ENCODE results near the gene RSRC1.
"Not testable (repeated sequence)": the region's sequence is repeated elsewhere in the genome, so short reads cannot be mapped to it uniquely, and the experiment has no call there.

The RSRC1 gene

GRCh38 chr3:158109295-158109803, 540 bp upstream of the RSRC1 start:
- Histone ChIP-seq H3K36me3 (ENCODE audit: control insufficient read depth in 1 of 2, insufficient read depth in 2 of 2, low read length in 2 of 2) (no peaks in the 10 kb centered on the region), H3K4me1 (ENCODE audit: control insufficient read depth in 1 of 2, insufficient read depth in 2 of 2, low read length in 2 of 2) (peaks cover 5 to 39% of the 10 kb centered on the region in 2 donors), H3K27ac (ENCODE audit: low read length) (no peak overlapping the region), H3K4me3 (ENCODE audit: low read depth in 1 of 2, low read length in 2 of 2) (peak overlapping the region; percentile 96 to 97), H3K27me3 (ENCODE audit: low read depth, low read length) (peaks cover 44% of the 10 kb centered on the region), H3K9me3 (ENCODE audit: control insufficient read depth in 1 of 2, low read length in 2 of 2) (peaks cover 0 to 2% of the 10 kb centered on the region in 2 donors)

- Histone ChIP-seq H3K4me3 (ENCODE audit: low read depth in 1 of 2, low read length in 2 of 2) (peak overlapping the region; percentile 96 to 97), H3K27me3 (ENCODE audit: low read depth, low read length) (peaks cover 35% of the 10 kb centered on the region), H3K36me3 (ENCODE audit: control insufficient read depth in 1 of 2, insufficient read depth in 2 of 2, low read length in 2 of 2) (no peaks in the 10 kb centered on the region), H3K27ac (ENCODE audit: low read length) (peak overlapping the region; percentile 49), H3K9me3 (ENCODE audit: control insufficient read depth in 1 of 2, low read length in 2 of 2) (peaks cover 0 to 2% of the 10 kb centered on the region in 2 donors), H3K4me1 (ENCODE audit: control insufficient read depth in 1 of 2, insufficient read depth in 2 of 2, low read length in 2 of 2) (peaks cover 5 to 32% of the 10 kb centered on the region in 2 donors)
These were observed 749 bp downstream of the RSRC1 start for GRCh38 chr3:158110658-158111018.

- Histone ChIP-seq H3K9me3 (ENCODE audit: control insufficient read depth in 1 of 2, low read length in 2 of 2) (peaks cover 0 to 2% of the 10 kb centered on the region in 2 donors), H3K27ac (ENCODE audit: low read length) (no peak overlapping the region), H3K36me3 (ENCODE audit: control insufficient read depth in 1 of 2, insufficient read depth in 2 of 2, low read length in 2 of 2) (no peaks in the 10 kb centered on the region), H3K27me3 (ENCODE audit: low read depth, low read length) (peaks cover 24% of the 10 kb centered on the region), H3K4me1 (ENCODE audit: control insufficient read depth in 1 of 2, insufficient read depth in 2 of 2, low read length in 2 of 2) (peaks cover 5 to 19% of the 10 kb centered on the region in 2 donors), H3K4me3 (ENCODE audit: low read depth in 1 of 2, low read length in 2 of 2) (no peak overlapping the region)
These were observed 2.0 kb downstream of the RSRC1 start for GRCh38 chr3:158111861-158112260.

- not testable (repeated sequence) for H3K4me3 ChIP-seq (ENCODE audit: low read depth in 1 of 2, low read length in 2 of 2); H3K9me3 ChIP-seq (ENCODE audit: control insufficient read depth in 1 of 2, low read length in 2 of 2); H3K27ac ChIP-seq (ENCODE audit: low read length); H3K36me3 ChIP-seq (ENCODE audit: control insufficient read depth in 1 of 2, insufficient read depth in 2 of 2, low read length in 2 of 2)
- Histone ChIP-seq H3K27me3 (ENCODE audit: low read depth, low read length) (peaks cover 10% of the 10 kb centered on the region), H3K4me1 (ENCODE audit: control insufficient read depth in 1 of 2, insufficient read depth in 2 of 2, low read length in 2 of 2) (peaks cover 5 to 12% of the 10 kb centered on the region in 2 donors)
These were observed 3.7 kb downstream of the RSRC1 start for GRCh38 chr3:158113595-158113994.

- Histone ChIP-seq H3K4me1 (ENCODE audit: control insufficient read depth in 1 of 2, insufficient read depth in 2 of 2, low read length in 2 of 2) (no peaks in the 10 kb centered on the region), H3K36me3 (ENCODE audit: control insufficient read depth in 1 of 2, insufficient read depth in 2 of 2, low read length in 2 of 2) (peaks cover 4 to 22% of the 10 kb centered on the region in 2 donors), H3K27me3 (ENCODE audit: low read depth, low read length) (no peaks in the 10 kb centered on the region), H3K9me3 (ENCODE audit: control insufficient read depth in 1 of 2, low read length in 2 of 2) (peaks cover 0 to 2% of the 10 kb centered on the region in 2 donors), H3K4me3 (ENCODE audit: low read depth in 1 of 2, low read length in 2 of 2) (no peak overlapping the region), H3K27ac (ENCODE audit: low read length) (no peak overlapping the region)
These were observed 10.4 kb downstream of the RSRC1 start for GRCh38 chr3:158120330-158120729.

GRCh38 chr3:158121295-158121694, 11.4 kb downstream of the RSRC1 start:
- H3K9me3 ChIP-seq (ENCODE audit: control insufficient read depth in 1 of 2, low read length in 2 of 2): peaks cover 0 to 2% of the 10 kb centered on the region in 2 donors
- no peaks in the 10 kb centered on the region for H3K27me3 ChIP-seq (ENCODE audit: low read depth, low read length)
- no peak overlapping the region for H3K4me3 ChIP-seq (ENCODE audit: low read depth in 1 of 2, low read length in 2 of 2)
- no peaks in the 10 kb centered on the region for H3K4me1 ChIP-seq (ENCODE audit: control insufficient read depth in 1 of 2, insufficient read depth in 2 of 2, low read length in 2 of 2)
- no peak overlapping the region for H3K27ac ChIP-seq (ENCODE audit: low read length)
- peaks cover 4 to 32% of the 10 kb centered on the region in 2 donors for H3K36me3 ChIP-seq (ENCODE audit: control insufficient read depth in 1 of 2, insufficient read depth in 2 of 2, low read length in 2 of 2)

- H3K27ac ChIP-seq (ENCODE audit: low read length); H3K4me3 ChIP-seq (ENCODE audit: low read depth in 1 of 2, low read length in 2 of 2); H3K27me3 ChIP-seq (ENCODE audit: low read depth, low read length); H3K4me1 ChIP-seq (ENCODE audit: control insufficient read depth in 1 of 2, insufficient read depth in 2 of 2, low read length in 2 of 2): not testable (repeated sequence)
- Histone ChIP-seq H3K9me3 (ENCODE audit: control insufficient read depth in 1 of 2, low read length in 2 of 2) (peaks cover 0 to 14% of the 10 kb centered on the region in 2 donors), H3K36me3 (ENCODE audit: control insufficient read depth in 1 of 2, insufficient read depth in 2 of 2, low read length in 2 of 2) (peaks cover 4 to 46% of the 10 kb centered on the region in 2 donors)
These were observed 12.8 kb downstream of the RSRC1 start for GRCh38 chr3:158122721-158123120.

GRCh38 chr3:158127250-158128219, 17.6 kb downstream of the RSRC1 start:
- no peaks in the 10 kb centered on the region for H3K27me3 ChIP-seq (ENCODE audit: low read depth, low read length)
- H3K4me1 ChIP-seq (ENCODE audit: control insufficient read depth in 1 of 2, insufficient read depth in 2 of 2, low read length in 2 of 2): no peaks in the 10 kb centered on the region
- peaks cover 0 to 17% of the 10 kb centered on the region in 2 donors for H3K9me3 ChIP-seq (ENCODE audit: control insufficient read depth in 1 of 2, low read length in 2 of 2)
- peaks cover 7 to 61% of the 10 kb centered on the region in 2 donors for H3K36me3 ChIP-seq (ENCODE audit: control insufficient read depth in 1 of 2, insufficient read depth in 2 of 2, low read length in 2 of 2)
- H3K27ac ChIP-seq (ENCODE audit: low read length): no peak overlapping the region
- H3K4me3 ChIP-seq (ENCODE audit: low read depth in 1 of 2, low read length in 2 of 2): no peak overlapping the region

- peaks cover 3 to 51% of the 10 kb centered on the region in 2 donors for H3K36me3 ChIP-seq (ENCODE audit: control insufficient read depth in 1 of 2, insufficient read depth in 2 of 2, low read length in 2 of 2)
- no peaks in the 10 kb centered on the region for H3K4me1 ChIP-seq (ENCODE audit: control insufficient read depth in 1 of 2, insufficient read depth in 2 of 2, low read length in 2 of 2)
These were observed 18.9 kb downstream of the RSRC1 start for GRCh38 chr3:158128755-158129154.

GRCh38 chr3:158134363-158134762, 24.5 kb downstream of the RSRC1 start:
- no peak overlapping the region for H3K27ac ChIP-seq (ENCODE audit: low read length)
- no peaks in the 10 kb centered on the region for H3K9me3 ChIP-seq (ENCODE audit: control insufficient read depth in 1 of 2, low read length in 2 of 2)
- no peaks in the 10 kb centered on the region for H3K4me1 ChIP-seq (ENCODE audit: control insufficient read depth in 1 of 2, insufficient read depth in 2 of 2, low read length in 2 of 2)
- no peaks in the 10 kb centered on the region for H3K27me3 ChIP-seq (ENCODE audit: low read depth, low read length)
- H3K4me3 ChIP-seq (ENCODE audit: low read depth in 1 of 2, low read length in 2 of 2): no peak overlapping the region
- H3K36me3 ChIP-seq (ENCODE audit: control insufficient read depth in 1 of 2, insufficient read depth in 2 of 2, low read length in 2 of 2): peaks cover 3 to 9% of the 10 kb centered on the region in 2 donors

More at GRCh38 chr3:158128755-158129154, 18.9 kb downstream of the RSRC1 start:
- H3K27ac ChIP-seq (ENCODE audit: low read length): no peak overlapping the region
- no peak overlapping the region for H3K4me3 ChIP-seq (ENCODE audit: low read depth in 1 of 2, low read length in 2 of 2)
- peaks cover 0 to 17% of the 10 kb centered on the region in 2 donors for H3K9me3 ChIP-seq (ENCODE audit: control insufficient read depth in 1 of 2, low read length in 2 of 2)
- no peaks in the 10 kb centered on the region for H3K27me3 ChIP-seq (ENCODE audit: low read depth, low read length)

- peaks cover 8 to 9% of the 10 kb centered on the region in 2 donors for H3K36me3 ChIP-seq (ENCODE audit: control insufficient read depth in 1 of 2, insufficient read depth in 2 of 2, low read length in 2 of 2)
- H3K9me3 ChIP-seq (ENCODE audit: control insufficient read depth in 1 of 2, low read length in 2 of 2): no peaks in the 10 kb centered on the region
- H3K27ac ChIP-seq (ENCODE audit: low read length): no peak overlapping the region
- no peaks in the 10 kb centered on the region for H3K27me3 ChIP-seq (ENCODE audit: low read depth, low read length)
- H3K4me1 ChIP-seq (ENCODE audit: control insufficient read depth in 1 of 2, insufficient read depth in 2 of 2, low read length in 2 of 2): no peaks in the 10 kb centered on the region
- H3K4me3 ChIP-seq (ENCODE audit: low read depth in 1 of 2, low read length in 2 of 2): no peak overlapping the region
These were observed 30.5 kb downstream of the RSRC1 start for GRCh38 chr3:158140396-158140795.
